Stimulated activated CD8-positive, alpha-beta memory T cell treated with anti-CD3 and anti-CD28 coated beads, Interleukin-15, amount 100 ng/mL, for 24 hours (primary cell): ENCODE measurements around the gene TNFRSF18.
"Not testable (repeated sequence)": the region's sequence is repeated elsewhere in the genome, so short reads cannot be mapped to it uniquely, and the experiment has no call there.

ENCODE experiments used
- DNase-seq: peaks from one replicate; pipeline ENCODE4 v3.0.0-alpha.2; 2020; ENCODE audit warnings: low read depth

TNFRSF18 gene

GRCh38 chr1:1206376-1206965, at the start of gene TNFRSF18:
Gene TNFRSF18, minus strand, starts transcription at chr1:1206592. Its CDS starts 21 bp downstream, at chr1:1206571.
- DNase-seq: no peak

GRCh38 chr1:1255611-1256010, 49.2 kb upstream of the TNFRSF18 start:
- DNase-seq: no peak

- no peak for DNase-seq
Measured at GRCh38 chr1:1255078-1255477, 48.7 kb upstream of the TNFRSF18 start.

GRCh38 chr1:1254667-1254998, 48.2 kb upstream of the TNFRSF18 start:
- DNase-seq: no peak

GRCh38 chr1:1253972-1254666, 47.7 kb upstream of the TNFRSF18 start:
- no peak for DNase-seq

- no peak for DNase-seq
Measured at GRCh38 chr1:1253314-1253713, 46.9 kb upstream of the TNFRSF18 start.

GRCh38 chr1:1250786-1251284, 44.4 kb upstream of the TNFRSF18 start:
- DNase-seq: no peak

- not testable (repeated sequence) for DNase-seq
Measured at GRCh38 chr1:1248009-1248913, 41.9 kb upstream of the TNFRSF18 start.

- no peak for DNase-seq
Measured at GRCh38 chr1:1247341-1247913, 41.0 kb upstream of the TNFRSF18 start.

- DNase-seq: no peak
Measured at GRCh38 chr1:1246577-1247340, 40.4 kb upstream of the TNFRSF18 start, which contains the start of gene C1QTNF12. Gene C1QTNF12, minus strand, starts transcription at chr1:1246722. Its CDS starts 32 bp downstream, at chr1:1246690.

- no peak for DNase-seq
Measured at GRCh38 chr1:1245817-1246576, 39.6 kb upstream of the TNFRSF18 start.

GRCh38 chr1:1245178-1245816, 38.9 kb upstream of the TNFRSF18 start:
- no peak for DNase-seq

GRCh38 chr1:1244192-1244811, 37.9 kb upstream of the TNFRSF18 start:
- no peak for DNase-seq

- no peak for DNase-seq
Measured at GRCh38 chr1:1243807-1244191, 37.4 kb upstream of the TNFRSF18 start.

- DNase-seq: no peak
Measured at GRCh38 chr1:1243266-1243660, 36.9 kb upstream of the TNFRSF18 start.

GRCh38 chr1:1242461-1243265, 36.3 kb upstream of the TNFRSF18 start:
- DNase-seq: no peak

GRCh38 chr1:1241588-1242219, 35.3 kb upstream of the TNFRSF18 start:
- DNase-seq: no peak

GRCh38 chr1:1240822-1241587, 34.6 kb upstream of the TNFRSF18 start:
- DNase-seq: no peak
